Epithelial cell of esophagus (primary cell): ENCODE measurements around the gene MCFD2.
A peak's percentile ranks its signal among the peaks of the same experiment; 100 is the strongest.
"Not testable (repeated sequence)": the region's sequence is repeated elsewhere in the genome, so short reads cannot be mapped to it uniquely, and the experiment has no call there.

Source experiments
- DNase-seq: peaks from one replicate; pipeline ENCODE4 v3.0.0; 2010; ENCODE audit warnings: low read depth
- H3K4me3 ChIP-seq: 2 replicates; pipeline ENCODE4 v1.5.1; 2011; ENCODE audit warnings: mild to moderate bottlenecking, low read length, control low read depth
- CTCF ChIP-seq: IDR thresholded peaks from 2 replicates; pipeline ENCODE4 v1.5.1; 2011; ENCODE audit warnings: low read depth, mild to moderate bottlenecking, low read length, control low read depth, inconsistent platforms; ENCODE audit not compliant: insufficient read depth; ENCODE audit errors: missing control alignments

MCFD2 gene

GRCh38 chr2:46877619-46878113, 37.9 kb downstream of the MCFD2 start:
- H3K4me3 ChIP-seq = no peak overlapping the region
- DNase-seq = no peak
- TF ChIP-seq CTCF = no peak

GRCh38 chr2:46876741-46877384, 38.7 kb downstream of the MCFD2 start:
- TF ChIP-seq CTCF = peak; percentile 59
- no peak overlapping the region for H3K4me3 ChIP-seq
- peak; percentile 76 for DNase-seq

- DNase-seq, H3K4me3 ChIP-seq: not testable (repeated sequence)
Observed at GRCh38 chr2:46875962-46876689, 39.5 kb downstream of the MCFD2 start.

- H3K4me3 ChIP-seq = no peak overlapping the region
- DNase-seq = no peak
- TF ChIP-seq CTCF = no peak
Observed at GRCh38 chr2:46875226-46875899, 40.2 kb downstream of the MCFD2 start.

GRCh38 chr2:46874236-46874929, 41.2 kb downstream of the MCFD2 start:
- no peak for TF ChIP-seq CTCF
- no peak overlapping the region for H3K4me3 ChIP-seq
- DNase-seq = no peak

GRCh38 chr2:46873604-46874068, 42.0 kb downstream of the MCFD2 start:
- no peak overlapping the region for H3K4me3 ChIP-seq
- peak; percentile 97 for DNase-seq
- no peak for TF ChIP-seq CTCF

GRCh38 chr2:46872902-46873603, 42.6 kb downstream of the MCFD2 start:
- H3K4me3 ChIP-seq = no peak overlapping the region
- no peak for DNase-seq
- TF ChIP-seq CTCF = no peak
